MM.1S (cell line): Measurements from ENCODE around the gene GOLIM4.

ENCODE experiments used
- DNase-seq: peaks from one replicate; pipeline ENCODE4 v3.0.0-alpha.2; 2015
- H2AFZ ChIP-seq: fragments of 300-600 bp; sonication (generic); 2 replicates; pipeline ENCODE4 v1.6.0; 2016; ENCODE audit warnings: antibody characterized with exemption, low read length
- H3F3A ChIP-seq: fragments of 300-600 bp; sonication (generic); 2 replicates; pipeline ENCODE4 v1.6.1; 2016; ENCODE audit warnings: mild to moderate bottlenecking, antibody characterized with exemption, low read length, moderate library complexity, mixed read lengths; ENCODE audit not compliant: insufficient read depth
- H3K27ac ChIP-seq: fragments of 300-600 bp; sonication (generic); 2 replicates; pipeline ENCODE4 v1.5.1; 2016; ENCODE audit warnings: mild to moderate bottlenecking, low read length
- H3K27me3 ChIP-seq: fragments of 300-600 bp; sonication (generic); replicated peaks from 2 replicates; pipeline ENCODE4 v1.6.0; 2016; ENCODE audit warnings: low read length; ENCODE audit not compliant: insufficient read depth
- H3K36me3 ChIP-seq: fragments of 300-600 bp; sonication (generic); replicated peaks from 2 replicates; pipeline ENCODE4 v1.6.1; 2016; ENCODE audit warnings: mild to moderate bottlenecking, low read length, mixed read lengths; ENCODE audit not compliant: insufficient read depth
- H3K4me1 ChIP-seq: fragments of 300-600 bp; sonication (generic); 2 replicates; pipeline ENCODE4 v1.6.1; 2016; ENCODE audit warnings: low read length, mixed read lengths
- H3K4me2 ChIP-seq: fragments of 300-600 bp; sonication (generic); 2 replicates; pipeline ENCODE4 v1.6.0; 2016; ENCODE audit warnings: low read depth, low read length
- H3K4me3 ChIP-seq: fragments of 300-600 bp; sonication (generic); 2 replicates; pipeline ENCODE4 v1.5.1; 2016; ENCODE audit warnings: low read length, mixed read lengths
- H3K79me2 ChIP-seq: fragments of 300-600 bp; sonication (generic); 2 replicates; pipeline ENCODE4 v1.6.1; 2016; ENCODE audit warnings: mixed run types, low read length, mixed read lengths
- H3K9ac ChIP-seq: fragments of 300-600 bp; sonication (generic); 2 replicates; pipeline ENCODE4 v1.6.1; 2016; ENCODE audit warnings: low read length, mixed read lengths
- H3K9me2 ChIP-seq: fragments of 300-600 bp; sonication (generic); replicated peaks from 2 replicates; pipeline ENCODE4 v1.6.1; 2016; ENCODE audit warnings: mild to moderate bottlenecking, low read length, mixed read lengths; ENCODE audit not compliant: insufficient read depth
- H3K9me3 ChIP-seq: fragments of 300-600 bp; sonication (generic); replicated peaks from 2 replicates; pipeline ENCODE4 v1.6.1; 2016; ENCODE audit warnings: mild to moderate bottlenecking, low read length, mixed read lengths; ENCODE audit not compliant: insufficient read depth
- H4K20me1 ChIP-seq: fragments of 300-600 bp; sonication (generic); 2 replicates; pipeline ENCODE4 v1.6.1; 2016; ENCODE audit warnings: mild to moderate bottlenecking, low read length, moderate library complexity, mixed read lengths; ENCODE audit not compliant: insufficient read depth
- CTCF ChIP-seq: fragments of 300-600 bp; sonication (generic); IDR thresholded peaks from 2 replicates; pipeline ENCODE4 v1.5.1; 2016; ENCODE audit warnings: antibody characterized with exemption, low read length, mixed read lengths
- EZH2 ChIP-seq: fragments of 300-600 bp; sonication (generic); optimal IDR thresholded peaks from 2 replicates; pipeline ENCODE3; 2017; ENCODE audit warnings: low read depth, mild to moderate bottlenecking, antibody characterized with exemption, low read length, mixed read lengths
- EZH2phosphoT487 ChIP-seq: fragments of 300-600 bp; sonication (generic); IDR thresholded peaks from 2 replicates; pipeline ENCODE4 v1.6.1; 2018; ENCODE audit warnings: antibody characterized with exemption, low read length

The GOLIM4 gene

GRCh38 chr3:168034152-168034928, 61.4 kb downstream of the GOLIM4 start:
- Histone ChIP-seq H3K4me3 (no peak overlapping the region), H3K36me3 (no peaks in the 10 kb centered on the region), H4K20me1 (no peaks in the 10 kb centered on the region), H3K9me3 (no peaks in the 10 kb centered on the region), H3F3A (no peaks in the 10 kb centered on the region), H3K79me2 (no peaks in the 10 kb centered on the region), H2AFZ (no peak overlapping the region), H3K4me1 (no peaks in the 10 kb centered on the region), H3K4me2 (no peak overlapping the region), H3K9me2 (no peaks in the 10 kb centered on the region), H3K9ac (no peak overlapping the region), H3K27ac (no peak overlapping the region), H3K27me3 (no peaks in the 10 kb centered on the region)
- no peak for DNase-seq
- TF ChIP-seq EZH2: no peak
- no peak for TF ChIP-seq CTCF
- no peak for TF ChIP-seq EZH2phosphoT487

- no peaks in the 10 kb centered on the region for H3K9me2 ChIP-seq
- no peaks in the 10 kb centered on the region for H3K79me2 ChIP-seq
- no peaks in the 10 kb centered on the region for H3K9me3 ChIP-seq
- no peaks in the 10 kb centered on the region for H3K27me3 ChIP-seq
- no peaks in the 10 kb centered on the region for H3F3A ChIP-seq
- H3K36me3 ChIP-seq: no peaks in the 10 kb centered on the region
- H3K9ac ChIP-seq: no peak overlapping the region
- H2AFZ ChIP-seq: no peak overlapping the region
- no peak overlapping the region for H3K4me3 ChIP-seq
- H3K4me1 ChIP-seq: peaks cover 3% of the 10 kb centered on the region
- no peaks in the 10 kb centered on the region for H4K20me1 ChIP-seq
- DNase-seq: no peak
- no peak overlapping the region for H3K4me2 ChIP-seq
- TF ChIP-seq EZH2: no peak
- no peak for TF ChIP-seq CTCF
- TF ChIP-seq EZH2phosphoT487: no peak
- H3K27ac ChIP-seq: no peak overlapping the region
Observed at GRCh38 chr3:168030577-168030976, 65.1 kb downstream of the GOLIM4 start.

GRCh38 chr3:168029705-168030104, 66.0 kb downstream of the GOLIM4 start:
- H3K79me2 ChIP-seq: no peaks in the 10 kb centered on the region
- H3K9ac ChIP-seq: no peak overlapping the region
- no peak for DNase-seq
- H2AFZ ChIP-seq: no peak overlapping the region
- H3F3A ChIP-seq: peaks cover 7% of the 10 kb centered on the region; the same call in 1 of the 2 replicates
- peaks cover 11% of the 10 kb centered on the region for H3K4me1 ChIP-seq
- H4K20me1 ChIP-seq: no peaks in the 10 kb centered on the region
- no peak overlapping the region for H3K4me2 ChIP-seq
- no peaks in the 10 kb centered on the region for H3K36me3 ChIP-seq
- H3K9me3 ChIP-seq: no peaks in the 10 kb centered on the region
- H3K27me3 ChIP-seq: no peaks in the 10 kb centered on the region
- TF ChIP-seq CTCF: no peak
- no peak for TF ChIP-seq EZH2phosphoT487
- no peak for TF ChIP-seq EZH2
- H3K9me2 ChIP-seq: no peaks in the 10 kb centered on the region
- H3K4me3 ChIP-seq: no peak overlapping the region
- H3K27ac ChIP-seq: no peak overlapping the region
